Keratinocyte (primary cell): Measurements from ENCODE around the gene CTCFL.

Experiments
- CTCF ChIP-seq, 3 experiments: IDR thresholded peaks in 1 of 3; conservative IDR thresholded peaks in 1 of 3; optimal IDR thresholded peaks in 1 of 3; 2 replicates in 2 of 3; 3 replicates in 1 of 3; pipeline versions ENCODE3 to v1.5.1; 2011; ENCODE audit warnings: low read length in 3 of 3, mild to moderate bottlenecking in 3 of 3, moderate library complexity in 2 of 3, control low read depth in 1 of 3, inconsistent platforms in 1 of 3; ENCODE audit not compliant: insufficient read depth in 2 of 3; ENCODE audit errors: extremely low read depth in 1 of 3
- EZH2 ChIP-seq: IDR thresholded peaks from one replicate; pipeline ENCODE4 v1.6.1; 2012; ENCODE audit warnings: inconsistent platforms, mild to moderate bottlenecking, low read length, moderate library complexity

DNA sequence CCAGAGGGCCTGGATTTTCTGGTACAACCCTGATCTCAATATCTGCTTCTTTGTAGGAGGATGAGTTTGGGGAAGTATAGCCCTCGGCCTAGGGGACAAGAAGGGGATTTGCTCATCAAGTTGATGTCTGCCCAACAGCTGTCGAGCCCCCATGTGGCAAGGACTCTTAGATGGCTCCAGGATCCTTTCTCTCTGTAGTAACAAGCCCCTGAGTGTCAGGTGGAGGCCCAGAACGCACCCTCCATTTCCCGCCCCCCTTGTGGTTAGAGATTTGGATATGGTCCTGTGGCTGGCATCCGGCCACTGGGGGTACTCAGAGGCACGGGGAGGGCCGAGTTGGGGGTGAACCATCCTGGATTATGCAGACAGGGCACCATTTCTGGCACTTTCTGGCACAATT, 50.1 kb downstream of the CTCFL start:
- TF ChIP-seq CTCF (optimal IDR thresholded peaks at IDR 0.05 in 1 of 3, IDR thresholded peaks at IDR 0.05 in 1 of 3, conservative IDR thresholded peaks at IDR 0.05 in 1 of 3; ENCODE audit: extremely low read depth in 1 of 3, insufficient read depth in 2 of 3, low read length in 3 of 3) (no peak), EZH2 (no peak)
